ENCODE results near the gene PRSS57.
"Not testable (repeated sequence)": the region's sequence is repeated elsewhere in the genome, so short reads cannot be mapped to it uniquely, and the experiment has no call there.

PRSS57 gene

DNA sequence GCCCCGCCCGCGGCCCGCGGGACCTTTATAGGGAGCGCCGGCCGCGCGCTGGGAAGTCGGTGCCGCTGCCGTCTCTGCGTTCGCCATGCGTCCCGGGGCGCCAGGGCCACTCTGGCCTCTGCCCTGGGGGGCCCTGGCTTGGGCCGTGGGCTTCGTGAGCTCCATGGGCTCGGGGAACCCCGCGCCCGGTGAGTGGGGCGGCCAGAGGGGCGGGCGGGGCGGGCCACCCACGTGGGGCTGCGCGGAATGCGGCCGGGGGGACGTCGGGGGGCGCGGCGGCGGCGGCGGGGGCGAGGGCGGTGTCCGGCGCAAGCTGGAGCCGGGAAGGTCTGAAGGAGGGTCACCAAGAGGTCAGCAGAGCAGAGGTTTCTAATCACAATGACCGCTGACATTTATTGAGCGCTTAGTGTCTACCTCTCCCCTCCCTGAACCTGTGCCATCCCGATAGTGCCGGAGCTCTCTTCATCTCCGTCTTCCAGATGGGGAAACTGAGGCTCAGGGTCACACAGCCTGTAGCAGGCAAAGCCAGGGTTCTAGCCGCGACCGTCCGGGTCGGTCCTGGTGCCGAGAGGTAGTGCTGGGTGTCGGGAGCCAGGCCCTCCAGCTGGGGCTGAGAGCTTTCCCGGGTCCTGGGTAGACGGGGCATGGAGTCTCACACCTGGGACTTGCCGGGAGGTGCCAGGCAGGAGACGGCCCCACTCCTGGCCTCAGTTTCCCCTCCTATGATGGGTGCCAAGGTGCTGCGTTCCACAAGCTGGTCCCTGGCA lies 18.7 kb downstream of the PRSS57 start, which contains the start of gene FSTL3:
Gene FSTL3 (plus strand): TSS at position 54 of the 767 bp plus-strand sequence. CDS start 32 bp downstream, at position 86.
- TF ChIP-seq CTCF (IDR thresholded peaks at IDR 0.05; ENCODE audit: control insufficient read depth, extremely low read depth, insufficient read depth) = no peak
- H3K4me3 ChIP-seq (ENCODE audit: low read depth, low read length) = peak within 1 kb of the TSS; percentile 38
- DNase-seq (ENCODE audit: low read depth) = no peak

GRCh38 chr19:676007-676338 lies 19.3 kb downstream of the PRSS57 start:
- no peak for DNase-seq (ENCODE audit: low read depth)
- no peak for TF ChIP-seq CTCF (IDR thresholded peaks at IDR 0.05; ENCODE audit: control insufficient read depth, extremely low read depth, insufficient read depth)
- H3K4me3 ChIP-seq (ENCODE audit: low read depth, low read length) = no peak overlapping the region

- H3K4me3 ChIP-seq (ENCODE audit: low read depth, low read length) = no peak overlapping the region
- TF ChIP-seq CTCF (IDR thresholded peaks at IDR 0.05; ENCODE audit: control insufficient read depth, extremely low read depth, insufficient read depth) = no peak
- DNase-seq (ENCODE audit: low read depth) = no peak
Observed at GRCh38 chr19:674282-675151, 20.7 kb downstream of the PRSS57 start.

DNA sequence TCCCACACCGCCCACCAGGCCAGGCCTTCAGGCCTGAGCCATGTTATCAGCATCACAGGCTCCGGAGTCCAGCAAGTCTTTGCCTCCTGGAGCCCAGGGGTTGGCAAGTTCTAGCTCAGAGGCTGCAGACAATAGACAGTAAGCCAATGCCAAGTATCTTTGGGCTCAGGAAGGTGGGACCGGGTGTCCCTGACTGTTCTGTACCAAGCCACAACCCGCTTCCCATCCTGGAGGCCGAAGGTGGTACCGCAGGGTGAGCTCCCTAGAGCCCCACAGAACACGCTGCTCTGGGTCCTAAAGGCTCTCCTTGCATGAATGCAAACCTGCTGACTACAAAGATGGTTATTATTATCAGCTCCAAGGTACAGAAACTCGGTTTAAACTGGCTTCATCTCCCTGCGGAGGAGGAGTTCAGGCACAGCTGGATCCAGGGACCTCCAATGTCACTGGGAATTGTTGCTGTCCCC lies 24.6 kb downstream of the PRSS57 start:
- no peak for TF ChIP-seq CTCF (IDR thresholded peaks at IDR 0.05; ENCODE audit: control insufficient read depth, extremely low read depth, insufficient read depth)
- no peak for DNase-seq (ENCODE audit: low read depth)
- H3K4me3 ChIP-seq (ENCODE audit: low read depth, low read length) = no peak overlapping the region

DNA sequence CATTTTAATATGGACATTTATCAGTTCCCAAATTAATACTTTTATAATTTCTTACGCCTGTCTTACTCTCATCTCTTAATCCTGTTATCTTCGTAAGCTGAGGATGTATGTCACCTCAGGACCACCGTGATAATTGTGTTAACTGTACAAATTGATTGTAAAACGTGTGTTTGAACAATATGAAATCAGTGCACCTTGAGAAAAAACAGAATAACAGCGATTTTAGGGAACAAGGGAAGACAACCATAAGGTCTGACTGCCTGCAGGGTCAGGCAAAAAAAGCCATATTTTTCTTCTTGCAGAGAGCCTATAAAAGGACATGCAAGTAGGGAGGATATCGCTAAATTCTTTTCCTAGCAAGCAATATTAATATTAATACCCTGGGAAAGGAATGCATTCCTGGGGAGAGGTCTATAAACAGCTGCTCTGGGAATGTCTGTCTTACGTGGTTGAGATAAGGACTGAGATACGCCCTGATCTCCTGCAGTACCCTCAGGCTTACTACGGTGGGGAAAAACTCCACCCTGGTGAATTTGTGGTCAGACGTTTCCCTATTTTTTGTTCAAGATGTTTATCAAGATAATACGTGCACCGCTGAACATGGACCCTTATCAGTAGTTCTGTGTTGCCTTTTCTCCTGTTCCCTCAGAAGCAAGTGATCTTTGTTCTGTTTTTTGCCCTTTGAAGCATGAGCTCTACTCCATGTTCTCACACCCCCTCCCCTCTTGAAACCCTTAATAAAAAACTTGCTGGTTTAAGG lies 26.4 kb downstream of the PRSS57 start:
- not testable (repeated sequence) for DNase-seq (ENCODE audit: low read depth); H3K4me3 ChIP-seq (ENCODE audit: low read depth, low read length)

- H3K4me3 ChIP-seq (ENCODE audit: low read depth, low read length); DNase-seq (ENCODE audit: low read depth): not testable (repeated sequence)
Observed at GRCh38 chr19:666985-667573, 28.2 kb downstream of the PRSS57 start.

DNA sequence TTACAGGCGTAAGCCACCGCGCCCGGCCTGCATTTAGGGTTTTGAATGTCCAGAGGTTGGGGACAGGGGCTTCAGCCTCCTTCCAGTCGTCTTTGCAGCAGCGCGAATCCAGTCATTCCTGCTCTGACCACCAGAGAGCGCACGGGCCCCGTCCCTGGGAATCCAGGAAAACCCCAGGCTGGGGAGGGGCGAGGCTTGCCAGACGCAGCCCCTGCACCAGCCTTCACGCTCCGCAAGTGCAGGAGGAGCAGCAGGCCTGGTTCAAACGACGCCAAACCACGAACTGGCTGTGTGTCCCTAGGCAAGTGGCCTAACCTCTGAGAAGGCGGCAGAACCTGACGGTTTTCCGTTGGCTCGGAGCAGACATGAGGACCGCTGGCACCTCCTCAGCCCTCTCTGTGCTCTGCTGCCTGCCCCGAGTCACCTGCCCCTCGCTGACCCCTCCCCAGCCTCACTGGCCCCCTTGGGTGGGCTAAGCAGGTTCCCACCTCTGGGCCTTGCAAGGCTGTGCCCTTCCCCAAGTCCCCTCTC lies 30.3 kb downstream of the PRSS57 start:
- peak; percentile 89 for TF ChIP-seq CTCF (IDR thresholded peaks at IDR 0.05; ENCODE audit: control insufficient read depth, extremely low read depth, insufficient read depth)
- H3K4me3 ChIP-seq (ENCODE audit: low read depth, low read length) = no peak overlapping the region
- DNase-seq (ENCODE audit: low read depth) = no peak

Measured in LNCaP clone FGC (cell line).